Ectodermal cell (in vitro differentiated cells): ENCODE data around the gene CEP70.
"Not testable (repeated sequence)": the region's sequence is repeated elsewhere in the genome, so short reads cannot be mapped to it uniquely, and the experiment has no call there.

Source experiments
- H3K27ac ChIP-seq: 2 replicates; pipeline ENCODE4 v1.7.0; 2013; ENCODE audit warnings: mild to moderate bottlenecking, low read depth, low read length; ENCODE audit not compliant: insufficient read depth, poor library complexity, severe bottlenecking
- H3K27me3 ChIP-seq: 2 replicates; pipeline ENCODE4 v1.7.0; 2013; ENCODE audit warnings: mild to moderate bottlenecking, low read length; ENCODE audit not compliant: insufficient read depth, control insufficient read depth, poor library complexity, severe bottlenecking
- H3K36me3 ChIP-seq: one replicate; pipeline ENCODE4 v1.7.0; 2013; ENCODE audit warnings: low read length; ENCODE audit not compliant: control insufficient read depth, insufficient read depth
- H3K4me1 ChIP-seq: one replicate; pipeline ENCODE4 v1.7.0; 2013; ENCODE audit warnings: low read length; ENCODE audit not compliant: control insufficient read depth, insufficient read depth
- H3K4me3 ChIP-seq: 2 replicates; pipeline ENCODE4 v1.7.0; 2013; ENCODE audit warnings: low read depth, low read length, control low read depth; ENCODE audit not compliant: insufficient read depth
- H3K9me3 ChIP-seq: 2 replicates; pipeline ENCODE4 v1.7.0; 2013; ENCODE audit warnings: mild to moderate bottlenecking, low read length, moderate library complexity; ENCODE audit not compliant: control insufficient read depth
- WGBS, 2 experiments: methylation state at CpG; one replicate each; pipeline ENCODE4 v1.1.7; 2013; ENCODE audit warnings: missing lambda C conversion rate in 2 of 2; 5-methylcytosine and 5-hydroxymethylcytosine counted together

CEP70 gene

DNA sequence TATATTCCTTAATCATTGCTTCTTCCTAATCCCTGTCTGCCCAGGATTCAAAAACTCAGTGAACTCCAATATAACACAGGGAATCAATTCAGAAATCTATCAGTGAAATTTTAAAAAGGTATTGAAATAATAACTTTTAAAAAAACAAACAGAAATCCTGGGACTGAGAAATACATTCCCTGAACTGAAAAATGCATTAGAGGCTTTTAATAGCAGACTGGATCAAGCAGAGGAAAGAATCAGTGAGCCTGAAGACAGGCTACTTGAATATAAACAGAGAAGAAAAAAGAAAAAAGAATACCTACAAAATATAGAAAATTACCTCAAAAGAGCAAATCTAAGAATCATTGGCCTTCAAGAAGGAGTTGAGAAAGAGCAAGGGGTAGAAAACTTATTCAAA lies 54.7 kb downstream of the CEP70 start:
- no peak overlapping the region for H3K4me3 ChIP-seq
- H3K27ac ChIP-seq, result no peak overlapping the region
- H3K36me3 ChIP-seq, result peaks cover 11% of the 10 kb centered on the region
- H3K4me1 ChIP-seq, result no peaks in the 10 kb centered on the region
- no peaks in the 10 kb centered on the region for H3K27me3 ChIP-seq
- no peaks in the 10 kb centered on the region for H3K9me3 ChIP-seq

DNA sequence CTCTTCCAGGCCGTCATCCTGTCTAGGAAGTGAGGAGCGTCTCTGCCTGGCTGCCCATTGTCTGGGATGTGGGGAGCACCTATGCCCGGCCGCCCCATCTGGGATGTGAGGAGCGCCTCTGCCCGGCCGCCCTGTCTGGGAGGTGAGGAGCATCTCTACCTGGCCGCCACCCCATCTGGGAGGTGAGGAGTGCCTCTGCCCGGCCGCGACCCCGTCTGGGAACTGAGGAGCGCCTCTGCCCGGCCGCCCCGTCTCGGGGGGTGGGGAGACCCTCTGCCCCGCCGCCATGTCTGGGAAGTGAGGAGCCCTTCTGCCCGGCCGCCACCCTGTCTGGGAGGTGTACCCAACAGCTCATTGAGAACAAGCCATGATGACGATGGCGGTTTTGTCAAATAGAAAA lies 72.6 kb downstream of the CEP70 start:
- 96% methylated on average over 23 of the region's 23 CpGs for WGBS, 2 experiments
- not testable (repeated sequence) for H3K36me3 ChIP-seq, H3K4me1 ChIP-seq, H3K9me3 ChIP-seq, H3K27me3 ChIP-seq, H3K27ac ChIP-seq, H3K4me3 ChIP-seq

DNA sequence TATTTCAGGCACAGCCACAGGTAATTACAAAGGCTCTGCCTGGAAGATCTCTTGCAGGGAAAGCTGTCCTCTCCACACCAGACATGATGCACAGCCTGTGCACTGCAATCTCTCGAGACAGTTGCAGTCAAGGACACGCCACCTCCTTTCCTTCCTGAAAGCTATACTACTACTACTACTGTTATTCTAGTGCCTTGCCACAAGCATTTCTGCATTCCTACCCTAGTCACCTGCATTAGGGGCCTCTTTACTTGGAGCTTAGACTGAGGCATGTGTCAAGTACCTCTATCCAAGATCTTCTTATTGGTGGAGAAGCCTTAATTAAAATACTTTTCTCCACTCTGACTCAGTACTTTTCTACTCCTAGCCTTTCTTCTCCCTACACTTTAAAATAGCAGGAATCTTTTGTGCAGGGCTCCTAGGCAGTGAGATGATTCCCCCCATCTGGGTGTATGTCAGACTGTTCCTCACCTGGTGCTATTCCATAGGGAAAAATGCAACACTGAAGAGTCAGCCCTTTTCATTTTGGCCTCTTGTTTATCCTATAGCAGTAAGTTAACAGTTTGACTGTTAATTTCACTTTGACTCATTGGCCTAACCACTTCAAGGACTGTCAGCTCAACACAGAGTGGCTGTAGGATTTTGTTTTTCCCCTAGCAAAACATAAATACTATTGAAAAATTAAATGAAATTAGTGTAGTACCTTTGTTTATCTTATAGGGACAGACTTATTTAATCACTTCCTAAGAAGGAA lies 80.8 kb downstream of the CEP70 start:
- Histone ChIP-seq H3K36me3 (peaks cover 5% of the 10 kb centered on the region), H3K9me3 (no peaks in the 10 kb centered on the region), H3K27me3 (no peaks in the 10 kb centered on the region), H3K4me3 (no peak overlapping the region), H3K4me1 (no peaks in the 10 kb centered on the region), H3K27ac (no peak overlapping the region)
- WGBS, 2 experiments, result 92 to 94% methylated on average over 2 of the region's 2 CpGs

- H3K27me3 ChIP-seq, result no peaks in the 10 kb centered on the region
- no peak overlapping the region for H3K4me3 ChIP-seq
- H3K9me3 ChIP-seq, result no peaks in the 10 kb centered on the region
- no peaks in the 10 kb centered on the region for H3K4me1 ChIP-seq
- peaks cover 5% of the 10 kb centered on the region for H3K36me3 ChIP-seq
- H3K27ac ChIP-seq, result no peak overlapping the region
Observed at GRCh38 chr3:138511945-138512344, 82.1 kb downstream of the CEP70 start.

GRCh38 chr3:138509586-138509985 lies 84.5 kb downstream of the CEP70 start:
- Histone ChIP-seq H3K9me3 (no peaks in the 10 kb centered on the region), H3K36me3 (no peaks in the 10 kb centered on the region), H3K4me1 (no peaks in the 10 kb centered on the region), H3K4me3 (no peak overlapping the region), H3K27me3 (no peaks in the 10 kb centered on the region), H3K27ac (no peak overlapping the region)
- 100% methylated on average over 2 of the region's 2 CpGs for WGBS, 2 experiments

GRCh38 chr3:138507524-138507923 lies 86.5 kb downstream of the CEP70 start:
- no peaks in the 10 kb centered on the region for H3K9me3 ChIP-seq
- no peaks in the 10 kb centered on the region for H3K36me3 ChIP-seq
- H3K27me3 ChIP-seq, result no peaks in the 10 kb centered on the region
- 94 to 98% methylated on average over 3 of the region's 3 CpGs for WGBS, 2 experiments
- no peak overlapping the region for H3K4me3 ChIP-seq
- H3K4me1 ChIP-seq, result no peaks in the 10 kb centered on the region
- no peak overlapping the region for H3K27ac ChIP-seq

DNA sequence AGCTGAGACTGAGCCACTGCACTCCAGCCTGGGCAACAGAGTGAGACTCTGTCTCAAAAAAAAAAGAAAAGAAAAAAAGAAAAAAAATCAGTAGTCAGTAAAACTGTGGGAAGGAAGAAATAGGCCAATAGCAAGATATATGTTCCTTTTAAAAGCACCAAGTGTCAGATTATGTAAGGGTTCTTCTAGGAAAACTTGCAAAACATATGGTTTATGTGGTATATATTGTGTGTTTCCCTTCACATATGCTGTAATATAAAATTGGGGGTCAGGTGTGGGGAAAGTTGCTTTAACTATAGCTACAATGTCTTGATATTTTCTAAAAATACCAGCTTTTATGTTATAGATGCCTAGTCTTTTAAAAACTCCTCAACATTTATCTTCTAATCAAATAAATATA lies 95.1 kb downstream of the CEP70 start:
- H3K36me3 ChIP-seq, result no peaks in the 10 kb centered on the region
- H3K4me1 ChIP-seq, result no peaks in the 10 kb centered on the region

DNA sequence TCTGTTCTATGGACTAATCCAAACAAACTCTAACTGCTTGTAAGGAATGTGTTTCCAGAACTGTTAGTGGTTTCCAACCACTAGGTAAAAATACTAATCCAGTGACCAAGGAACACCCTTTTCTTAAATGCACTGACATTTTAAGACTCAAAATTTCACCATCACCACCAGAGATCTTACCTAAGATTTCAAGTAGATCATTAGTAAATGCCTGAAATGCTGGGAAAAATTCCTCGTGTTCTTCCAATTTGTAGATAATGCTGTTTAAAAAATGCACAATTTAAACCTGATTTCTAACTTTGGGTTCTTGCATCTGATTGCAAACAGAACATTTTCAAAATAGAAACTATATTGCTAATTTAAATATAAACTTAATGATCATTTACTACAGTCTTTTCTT lies 96.2 kb downstream of the CEP70 start:
- WGBS, 2 experiments, result 91 to 100% methylated on average over 1 of the region's 1 CpG
- no peak overlapping the region for H3K4me3 ChIP-seq
- no peaks in the 10 kb centered on the region for H3K27me3 ChIP-seq
- H3K9me3 ChIP-seq, result no peaks in the 10 kb centered on the region
- H3K4me1 ChIP-seq, result no peaks in the 10 kb centered on the region
- H3K27ac ChIP-seq, result no peak overlapping the region
- H3K36me3 ChIP-seq, result no peaks in the 10 kb centered on the region

More for the DNA sequence above, 95.1 kb downstream of the CEP70 start:
- no peaks in the 10 kb centered on the region for H3K9me3 ChIP-seq
- H3K27ac ChIP-seq, result no peak overlapping the region
- no peaks in the 10 kb centered on the region for H3K27me3 ChIP-seq
- no peak overlapping the region for H3K4me3 ChIP-seq

DNA sequence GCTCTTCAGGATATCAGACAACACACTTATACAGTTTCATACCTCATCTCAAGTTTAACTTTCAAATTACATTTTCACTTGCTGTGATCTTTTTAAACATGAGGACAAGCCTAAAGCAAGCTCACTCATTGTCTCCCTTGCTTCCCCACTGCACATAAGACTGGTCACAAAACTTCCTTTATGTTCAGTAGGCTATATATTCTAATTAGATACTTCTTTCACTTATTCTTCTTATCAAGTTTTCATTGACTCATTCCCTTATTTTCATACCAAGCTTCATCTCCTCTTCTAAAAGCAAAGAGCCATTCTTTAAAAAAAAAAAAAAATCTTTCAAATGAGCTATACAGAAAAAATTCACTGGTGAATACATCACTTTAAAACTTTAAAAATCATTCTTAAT lies 97.0 kb downstream of the CEP70 start:
- no peaks in the 10 kb centered on the region for H3K4me1 ChIP-seq
- H3K4me3 ChIP-seq, result no peak overlapping the region
- no peak overlapping the region for H3K27ac ChIP-seq
- H3K27me3 ChIP-seq, result no peaks in the 10 kb centered on the region
- no peaks in the 10 kb centered on the region for H3K36me3 ChIP-seq
- no peaks in the 10 kb centered on the region for H3K9me3 ChIP-seq

DNA sequence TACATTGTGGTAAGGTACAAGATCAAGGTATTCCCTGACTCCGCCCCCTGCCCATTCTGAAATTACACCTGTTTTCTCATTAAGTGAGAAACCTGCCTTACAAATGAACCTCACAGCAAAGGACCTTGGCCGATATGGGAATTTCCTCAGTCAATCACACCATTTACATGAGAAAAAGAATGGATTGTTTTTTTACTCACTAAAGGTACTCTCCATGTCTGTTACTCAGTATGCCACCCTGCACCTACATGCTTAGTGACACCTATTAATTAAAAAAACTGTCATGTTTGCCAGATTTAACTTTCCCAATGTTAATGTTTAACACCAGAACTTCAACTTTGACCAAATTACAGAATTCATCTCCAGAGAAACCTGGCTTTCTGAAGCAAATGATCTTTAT lies 97.6 kb downstream of the CEP70 start:
- Histone ChIP-seq H3K9me3 (no peaks in the 10 kb centered on the region), H3K36me3 (no peaks in the 10 kb centered on the region), H3K4me3 (no peak overlapping the region), H3K27me3 (no peaks in the 10 kb centered on the region), H3K4me1 (no peaks in the 10 kb centered on the region), H3K27ac (no peak overlapping the region)
- 90 to 96% methylated on average over 2 of the region's 2 CpGs for WGBS, 2 experiments

- 95 to 99% methylated on average over 3 of the region's 3 CpGs for WGBS, 2 experiments
Observed at GRCh38 chr3:138495638-138496037, 98.4 kb downstream of the CEP70 start.

More at GRCh38 chr3:138495638-138496037, 98.4 kb downstream of the CEP70 start:
- not testable (repeated sequence) for H3K9me3 ChIP-seq, H3K27me3 ChIP-seq, H3K4me1 ChIP-seq, H3K27ac ChIP-seq, H3K4me3 ChIP-seq, H3K36me3 ChIP-seq
